Stimulated activated CD8-positive, alpha-beta memory T cell treated with anti-CD3 and anti-CD28 coated beads, Interleukin-2, amount 100 ng/mL, for 48 hours (primary cell): Measurements from ENCODE around the gene CRIP2.

ENCODE experiments used
- DNase-seq, 2 donors: peaks; one replicate each; pipeline ENCODE4 v3.0.0-alpha.2; 2020; ENCODE audit warnings: low read depth in 2 of 2

CRIP2 gene

DNA sequence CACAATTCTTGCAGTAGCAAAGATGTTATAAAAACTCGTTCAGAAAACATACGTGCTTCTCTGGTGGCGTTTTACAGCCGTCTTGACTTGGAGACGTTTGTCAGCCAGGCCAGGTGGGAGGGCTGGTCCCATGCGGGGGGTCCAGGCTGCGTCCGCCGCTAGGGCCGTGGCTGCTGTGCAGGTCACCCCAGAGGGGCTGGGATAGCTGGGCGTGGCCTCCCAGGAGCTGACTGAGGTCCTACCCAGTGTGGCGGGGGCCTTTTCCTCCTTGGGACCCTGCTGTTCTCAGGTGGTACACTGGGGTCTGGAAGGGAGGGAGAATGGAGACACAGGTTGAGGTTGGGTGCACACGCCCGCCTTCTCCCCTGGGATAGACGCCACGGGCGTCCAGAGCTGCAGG is 29.8 kb upstream of the CRIP2 start:
- no peak for DNase-seq

DNA sequence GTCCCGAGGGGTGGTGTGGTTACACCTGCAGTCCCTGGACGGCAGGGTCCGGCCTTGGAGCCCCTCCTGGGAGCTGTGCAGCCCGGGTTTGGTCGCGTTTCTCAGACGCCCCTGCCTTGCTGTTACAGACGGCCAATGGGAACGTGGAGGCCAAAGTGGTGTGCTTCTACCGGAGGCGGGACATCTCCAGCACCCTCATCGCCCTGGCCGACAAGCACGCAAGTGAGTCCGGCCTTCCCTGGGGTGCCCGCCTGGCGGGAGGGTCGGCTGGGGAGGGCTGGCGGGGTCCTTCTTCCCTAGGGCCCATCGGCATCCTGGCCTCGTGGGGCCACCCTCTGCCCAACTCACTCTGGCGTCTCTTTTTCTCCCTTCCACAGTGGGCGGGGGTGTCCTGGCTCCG is 29.3 kb upstream of the CRIP2 start:
- no peak for DNase-seq

DNA sequence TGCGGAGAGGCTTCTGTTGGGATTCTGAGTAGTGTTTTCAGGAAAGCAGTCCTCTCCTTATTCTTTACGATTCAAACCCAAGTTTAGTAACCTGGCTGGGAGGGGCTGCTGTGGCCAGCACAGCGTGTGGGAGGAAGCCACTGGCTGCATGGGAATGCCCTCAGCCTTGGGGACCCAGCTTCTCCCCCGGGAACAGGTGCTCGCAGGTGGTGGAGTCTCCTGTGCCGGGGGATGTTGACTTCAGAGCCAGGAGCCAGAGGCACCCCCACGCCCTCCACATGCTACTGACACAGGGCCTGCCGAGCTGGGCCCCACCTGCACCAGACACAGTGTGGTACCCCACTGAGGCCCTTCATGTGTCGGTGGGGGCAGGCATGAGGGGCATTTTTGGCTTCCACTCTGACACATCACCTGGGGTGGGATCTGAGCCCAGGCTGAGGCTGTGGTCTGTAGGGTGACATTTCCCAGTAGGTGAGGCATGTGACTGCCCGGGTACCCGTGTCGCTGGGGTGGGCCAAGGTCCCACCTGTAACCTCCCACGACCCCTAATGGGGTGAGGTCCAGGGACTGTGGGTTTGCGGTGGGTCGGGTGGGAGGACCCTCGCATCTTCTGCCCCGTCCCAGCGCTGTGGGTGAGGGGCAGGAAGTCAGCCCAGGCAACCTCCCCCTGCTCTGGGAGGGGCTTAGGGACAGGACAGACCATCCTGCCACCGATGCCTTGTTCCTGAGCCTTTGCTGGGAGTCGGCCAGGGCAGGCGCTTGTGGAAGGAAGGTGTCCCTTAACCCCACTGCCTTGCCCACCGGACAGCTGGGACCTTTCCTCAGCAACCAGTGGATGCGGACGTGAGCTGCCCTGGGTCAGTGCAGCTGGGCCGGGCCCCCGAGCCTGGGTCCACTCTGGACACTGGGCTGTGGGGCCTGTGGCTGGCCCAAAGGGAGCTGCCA is 28.4 kb upstream of the CRIP2 start:
- no peak for DNase-seq

DNA sequence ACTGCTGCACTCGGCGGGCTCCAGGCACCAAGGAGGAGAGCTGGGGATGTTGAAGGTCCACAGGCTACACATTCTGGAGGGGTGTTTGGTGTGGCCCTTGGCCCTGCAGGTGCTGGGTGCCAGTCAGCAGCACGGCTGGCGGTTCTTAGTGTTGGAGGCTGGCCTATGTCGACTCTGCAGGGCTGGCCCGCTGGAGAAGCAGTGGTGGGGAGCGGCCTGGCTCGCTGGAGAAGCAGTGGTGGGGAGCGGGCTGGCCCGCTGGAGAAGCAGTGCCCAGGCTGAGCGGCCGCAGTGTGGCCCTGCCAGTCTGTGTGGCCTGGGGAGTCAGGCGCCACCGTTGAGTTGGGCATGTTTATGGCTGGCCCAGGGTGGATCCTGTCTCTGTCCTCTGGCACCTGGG is 27.6 kb upstream of the CRIP2 start:
- DNase-seq: no peak

DNA sequence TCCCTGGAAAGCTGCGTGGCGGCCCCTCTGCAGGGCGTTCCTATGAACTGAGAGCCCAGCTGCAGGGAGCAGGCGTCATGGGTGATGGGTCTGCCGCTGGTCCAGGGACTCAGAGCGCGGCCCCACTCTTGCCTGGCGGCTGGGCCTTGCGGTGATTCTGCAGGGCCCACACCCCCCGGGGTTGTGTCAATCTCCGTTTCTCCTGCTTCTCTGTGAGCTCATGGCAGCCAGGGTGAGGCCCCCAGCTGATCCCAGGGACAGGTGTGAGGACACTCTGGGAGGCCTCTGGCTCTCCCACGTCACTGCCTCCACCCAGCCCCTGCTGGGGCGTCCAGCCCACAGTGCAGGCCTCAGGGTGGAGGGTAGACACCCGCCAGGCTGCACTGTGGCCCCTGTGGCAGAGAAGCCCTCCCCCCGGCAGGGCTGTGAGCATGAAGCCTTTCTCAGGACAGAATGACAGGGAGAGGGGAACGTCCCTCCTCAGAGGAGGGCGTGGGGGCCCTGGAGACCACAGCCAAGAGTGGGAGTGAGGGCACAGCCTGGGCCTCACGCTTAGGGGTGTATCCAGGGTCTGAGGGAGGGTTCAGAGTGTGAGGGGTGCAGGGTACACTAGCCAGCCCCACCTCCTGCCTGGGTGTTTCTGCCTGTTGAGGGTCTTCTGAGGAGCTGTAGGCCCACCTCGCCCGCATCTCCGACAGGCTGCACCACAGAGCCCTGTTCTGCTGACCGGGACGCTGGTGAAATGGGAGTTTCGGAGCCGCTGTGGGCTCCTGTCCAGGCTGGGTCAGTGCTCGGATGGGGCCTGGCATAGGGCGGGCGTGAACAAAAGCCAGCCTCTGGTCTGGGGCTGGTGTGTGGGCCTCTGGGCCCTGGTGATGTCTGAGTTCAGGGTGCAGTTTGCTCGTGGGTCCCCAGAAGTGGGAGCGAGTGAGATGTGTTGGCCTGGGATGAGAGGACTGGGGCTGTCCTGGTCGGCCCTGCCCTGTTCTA is 26.7 kb upstream of the CRIP2 start:
- DNase-seq: no peak

DNA sequence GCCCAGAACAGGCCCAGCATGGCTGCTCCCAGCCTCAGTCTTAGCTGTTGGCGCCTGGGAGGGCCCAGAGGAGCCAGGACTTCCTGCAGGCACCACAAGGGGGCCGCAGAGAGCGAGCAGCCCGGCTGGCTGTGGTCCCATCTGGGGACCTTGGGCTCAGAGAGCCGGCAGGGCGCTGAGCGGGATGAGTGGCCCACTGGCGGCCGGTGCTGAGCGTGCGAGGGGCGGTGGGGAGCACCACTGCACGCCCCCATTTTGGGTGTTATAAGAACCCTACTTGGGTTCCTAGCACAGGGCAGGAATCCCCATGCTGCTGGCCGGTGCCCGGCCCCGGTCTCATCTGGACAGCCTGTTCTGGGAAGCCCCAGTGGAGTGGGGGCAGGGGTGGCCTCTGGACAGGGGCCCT is 25.9 kb upstream of the CRIP2 start:
- DNase-seq: peak; percentile 47 to 58

DNA sequence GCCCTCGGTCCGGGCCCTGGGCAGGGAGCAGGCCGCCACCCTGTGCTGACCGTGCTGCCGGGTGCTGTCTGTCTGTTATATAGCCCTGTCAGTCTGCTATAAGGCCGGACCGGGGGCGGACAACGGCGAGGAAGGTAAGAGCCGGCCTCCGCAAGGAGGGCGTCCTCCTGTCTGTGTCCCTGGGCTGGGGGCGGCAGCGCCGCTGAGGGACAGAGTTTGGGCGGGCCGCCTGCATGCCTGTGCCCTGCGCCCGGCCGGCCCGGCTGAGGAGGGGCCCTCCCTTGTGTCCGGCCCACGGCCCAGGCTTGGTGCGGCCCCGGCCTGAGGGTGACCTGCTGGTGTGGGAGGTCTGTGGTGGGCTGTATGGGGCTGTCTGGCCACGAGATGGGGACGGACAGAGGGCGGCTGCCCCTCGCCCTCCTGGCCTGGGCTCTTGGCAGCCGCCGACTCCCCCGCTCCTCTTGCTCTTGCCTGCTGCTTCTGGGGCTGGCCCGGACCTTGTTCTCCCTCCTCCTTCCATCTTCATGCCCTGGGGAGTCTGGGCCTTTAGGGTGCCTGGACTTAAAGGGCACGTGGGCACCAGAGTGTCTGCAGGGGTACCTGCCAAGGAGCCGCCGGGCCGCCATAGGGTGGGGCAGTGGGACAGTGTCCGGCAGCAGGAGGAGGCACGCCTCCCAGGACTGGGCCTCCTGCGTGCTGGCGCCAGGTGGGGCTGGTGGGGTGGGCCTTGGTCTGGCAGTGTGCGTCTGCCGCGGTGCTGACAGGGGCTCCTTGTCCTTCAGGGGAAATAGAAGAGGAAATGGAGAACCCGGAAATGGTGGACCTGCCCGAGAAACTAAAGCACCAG is 25.1 kb upstream of the CRIP2 start:
- no peak for DNase-seq

DNA sequence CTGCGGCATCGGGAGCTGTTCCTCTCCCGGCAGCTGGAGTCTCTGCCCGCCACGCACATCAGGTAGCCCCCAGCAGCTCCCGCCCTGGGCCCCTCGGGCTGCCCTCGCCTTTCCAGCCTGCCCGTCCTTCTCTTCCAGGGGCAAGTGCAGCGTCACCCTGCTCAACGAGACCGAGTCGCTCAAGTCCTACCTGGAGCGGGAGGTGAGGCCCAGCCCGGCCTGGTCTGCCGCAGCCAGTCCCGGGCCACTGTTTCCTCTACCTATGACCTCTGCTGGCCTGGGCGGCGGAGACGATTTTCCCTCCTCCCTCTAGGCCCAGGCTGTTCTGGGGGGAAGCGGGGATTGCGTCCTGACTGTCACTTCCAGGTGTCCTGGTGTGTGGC is 24.5 kb upstream of the CRIP2 start:
- DNase-seq: no peak

DNA sequence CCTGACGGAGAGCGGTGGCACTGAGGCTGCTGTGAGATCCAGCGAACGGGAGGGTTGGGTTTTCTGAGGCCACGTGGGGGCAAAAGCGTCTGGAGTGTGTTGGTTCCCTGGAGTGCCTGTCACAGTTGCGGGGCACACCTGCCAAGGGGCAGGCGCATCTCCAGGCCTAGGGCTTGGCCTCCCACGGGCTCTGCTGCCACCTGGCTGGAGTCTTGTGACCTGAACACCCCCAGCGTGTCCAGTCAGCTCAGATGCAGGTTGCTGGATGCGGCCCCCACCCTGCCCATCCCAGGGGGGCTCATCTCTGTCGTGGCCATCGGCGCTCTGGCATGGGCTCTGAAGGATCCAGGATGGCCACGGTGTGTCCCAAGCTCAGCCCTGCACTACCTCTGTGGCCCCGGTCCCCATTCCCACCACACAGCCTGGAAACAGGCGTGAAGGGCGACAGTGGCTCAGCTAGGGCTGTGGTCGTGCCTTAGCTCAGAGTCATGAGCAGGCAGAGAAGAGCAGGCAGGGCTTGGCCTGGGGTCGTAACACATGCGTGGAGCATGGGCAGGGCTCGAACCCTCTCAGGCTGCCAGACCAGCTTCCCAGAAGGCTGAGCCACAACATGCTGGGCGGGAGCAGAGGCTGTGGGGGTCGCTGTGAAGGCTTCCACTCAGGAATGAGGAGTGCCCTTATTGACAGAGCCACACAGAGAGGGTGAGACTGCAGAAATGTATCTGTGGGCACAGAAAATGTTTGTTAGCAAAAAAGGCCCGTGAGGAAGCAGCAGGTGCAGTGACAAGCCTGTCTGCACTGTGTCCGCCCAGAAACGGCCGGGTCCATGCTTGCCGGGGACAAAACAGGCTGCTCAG is 23.5 kb upstream of the CRIP2 start:
- no peak for DNase-seq

DNA sequence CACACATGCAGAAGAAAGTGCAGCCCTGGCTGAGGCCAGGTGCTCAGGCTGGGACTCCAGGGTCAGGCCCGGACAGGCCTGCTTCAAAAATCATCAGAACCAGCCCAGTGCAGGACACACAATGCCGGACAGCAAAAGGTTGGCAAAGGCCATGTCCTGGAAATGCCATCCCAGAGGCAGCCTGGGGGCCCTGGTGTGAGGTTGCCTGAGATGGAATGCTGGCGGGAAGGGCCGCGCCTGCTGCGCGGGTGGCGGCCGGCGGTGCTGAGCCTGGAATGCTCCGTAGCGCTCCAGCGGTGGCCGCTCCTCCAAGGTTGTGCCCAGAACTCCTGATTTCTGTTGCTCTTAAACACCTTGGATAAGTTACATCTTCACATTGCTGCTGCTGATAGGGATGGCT is 21.7 kb upstream of the CRIP2 start:
- no peak for DNase-seq

DNA sequence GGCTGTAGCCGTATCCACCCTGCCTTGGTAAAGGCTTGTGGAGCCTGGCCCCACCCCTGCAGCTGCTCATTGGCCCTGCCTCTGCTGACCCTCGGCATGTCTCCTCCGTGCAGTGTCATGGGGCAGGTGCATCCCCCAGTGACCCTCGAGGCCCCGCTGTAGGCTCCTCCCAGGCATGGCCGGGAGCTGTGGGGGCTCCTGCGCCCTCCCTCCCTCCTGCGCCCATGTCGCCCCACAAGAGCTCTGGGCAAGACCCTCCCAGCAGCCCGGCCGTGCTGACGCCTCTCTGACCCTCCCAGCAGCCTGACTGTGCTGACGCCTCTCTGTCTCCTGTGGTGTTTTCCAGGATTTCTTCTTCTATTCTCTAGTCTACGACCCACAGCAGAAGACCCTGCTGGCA is 20.8 kb upstream of the CRIP2 start:
- no peak for DNase-seq

DNA sequence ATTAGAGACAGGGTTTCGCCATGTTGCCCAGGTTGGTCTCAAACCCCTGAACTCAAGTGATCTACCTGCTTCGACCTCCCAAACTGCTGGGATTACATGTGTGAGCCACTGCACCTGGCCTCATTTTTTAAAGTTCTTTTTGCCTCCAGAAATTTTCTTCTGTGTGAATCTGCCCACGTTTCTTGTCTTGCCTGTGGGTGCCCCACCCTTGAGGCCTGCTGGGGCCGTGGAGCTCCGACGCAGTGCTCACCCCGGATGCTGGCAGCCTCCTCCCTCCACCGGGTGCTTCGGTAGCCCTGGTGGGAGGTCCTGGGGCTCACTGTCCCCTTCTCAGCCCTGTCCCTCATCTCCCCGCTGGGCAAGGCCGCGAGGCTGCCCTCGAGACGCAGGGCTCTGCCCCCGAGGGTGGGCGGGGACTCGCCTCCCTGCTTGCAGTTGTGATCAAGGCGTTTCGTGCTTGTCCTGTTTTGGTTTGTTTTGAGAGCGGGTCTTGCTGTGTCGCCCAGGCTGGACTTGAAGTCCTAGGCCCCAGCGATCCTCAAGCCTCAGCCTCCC is 19.5 kb upstream of the CRIP2 start:
- DNase-seq: no peak

DNA sequence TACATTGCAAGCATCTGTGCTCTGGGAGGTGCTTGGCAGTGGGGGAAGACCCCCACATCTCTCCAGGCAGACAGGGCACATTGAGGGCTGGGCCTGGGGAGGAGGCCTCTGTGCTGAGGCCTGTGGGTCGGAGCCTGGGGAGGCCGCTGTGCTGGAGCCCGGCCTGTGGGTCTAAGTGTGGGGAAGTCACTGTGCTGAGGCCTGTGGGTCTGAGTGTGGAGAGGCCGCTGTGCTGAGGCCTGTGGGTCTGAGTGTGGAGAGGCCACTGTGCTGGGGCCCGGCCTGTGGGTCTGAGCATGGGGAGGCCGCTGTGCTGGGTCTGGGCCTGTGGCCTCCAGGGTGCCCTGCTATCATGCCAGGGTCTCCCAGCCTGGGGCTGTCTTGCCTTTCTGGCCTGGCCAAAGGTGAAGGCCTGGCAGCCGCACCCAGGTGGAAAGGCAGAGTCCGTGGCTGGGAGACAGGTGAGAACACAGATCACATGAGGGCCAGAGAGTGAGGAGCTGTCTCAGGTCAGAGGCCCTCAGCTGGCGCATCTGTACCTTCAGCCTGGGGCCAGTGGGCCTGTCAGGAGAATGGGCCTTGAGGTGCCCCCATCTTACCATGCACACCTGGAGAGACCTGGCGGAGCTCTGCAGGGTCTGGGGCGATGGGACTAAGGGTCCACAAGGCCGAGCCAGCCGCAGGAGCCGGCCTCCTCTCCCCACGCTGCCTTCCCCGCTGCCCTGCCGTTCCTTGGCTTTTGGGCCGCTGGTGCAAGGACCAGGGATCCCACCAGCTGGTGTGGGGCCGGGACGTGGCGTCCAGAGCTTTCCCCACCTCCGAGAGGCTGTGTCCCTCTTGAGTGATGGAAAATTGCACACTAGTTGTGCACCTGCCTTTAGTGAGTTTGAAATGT is 18.6 kb upstream of the CRIP2 start:
- DNase-seq: no peak

DNA sequence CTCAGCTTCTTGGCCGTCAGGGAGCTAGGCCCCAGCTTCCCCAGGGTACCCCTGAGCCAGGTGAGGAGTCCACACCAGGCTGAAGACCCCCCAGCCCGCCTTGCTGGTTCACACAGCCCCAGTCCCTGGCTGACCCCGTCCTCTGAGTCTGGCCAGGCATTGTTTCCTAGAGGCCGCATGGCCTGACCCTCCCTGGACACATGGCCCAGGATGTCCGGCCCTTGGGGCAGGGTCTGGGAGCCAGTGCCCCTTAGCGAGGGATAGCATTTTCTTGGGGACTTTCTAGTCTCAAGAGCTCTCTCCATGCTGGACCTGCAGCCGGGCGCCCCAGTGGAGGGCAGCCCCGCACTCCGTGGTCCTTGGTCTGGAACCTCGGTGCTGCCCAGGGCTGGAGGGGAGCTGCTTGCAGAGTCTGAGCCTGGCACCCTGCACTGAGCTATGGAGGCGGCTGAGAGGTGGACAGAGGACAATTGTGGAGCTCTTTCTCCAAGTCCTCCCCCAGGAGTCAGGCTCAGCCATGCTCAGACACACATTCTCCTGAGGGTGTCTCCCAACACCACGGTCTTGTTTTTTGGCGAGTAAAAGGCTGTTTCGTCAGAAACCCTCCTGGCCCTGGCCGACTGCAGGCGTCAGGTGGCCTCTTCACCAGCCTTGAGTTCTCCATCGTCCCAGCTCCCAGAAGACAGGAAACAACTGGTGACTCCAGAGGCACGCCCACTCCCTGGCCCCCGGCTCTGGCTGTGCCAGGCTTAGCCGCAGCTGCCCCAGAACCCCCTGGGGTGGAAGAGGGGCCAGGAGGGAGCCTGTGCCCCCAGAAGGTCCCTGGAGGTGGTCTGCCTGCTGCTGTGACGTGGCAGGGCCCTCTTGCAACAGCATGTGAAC is 17.6 kb upstream of the CRIP2 start:
- no peak for DNase-seq

DNA sequence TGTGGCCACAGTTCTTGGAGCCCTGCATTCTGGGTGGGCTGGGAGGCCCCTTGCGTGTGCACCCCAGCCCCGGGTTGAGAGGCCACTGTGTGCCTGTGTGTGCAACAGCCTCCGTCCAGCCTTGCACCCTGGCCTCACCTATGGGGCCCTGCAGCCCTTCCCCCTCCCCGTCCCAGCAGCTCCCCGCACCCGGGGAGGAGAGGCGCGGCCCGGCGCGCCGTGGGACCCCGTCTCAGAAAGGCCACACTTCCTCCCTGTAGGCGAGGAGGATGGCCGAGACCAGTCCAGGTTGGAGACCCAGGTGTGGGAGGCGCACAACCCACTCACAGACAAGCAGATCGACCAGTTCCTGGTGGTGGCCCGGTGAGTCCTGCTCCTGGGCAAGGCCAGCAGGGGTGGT is 16.6 kb upstream of the CRIP2 start:
- DNase-seq: no peak

DNA sequence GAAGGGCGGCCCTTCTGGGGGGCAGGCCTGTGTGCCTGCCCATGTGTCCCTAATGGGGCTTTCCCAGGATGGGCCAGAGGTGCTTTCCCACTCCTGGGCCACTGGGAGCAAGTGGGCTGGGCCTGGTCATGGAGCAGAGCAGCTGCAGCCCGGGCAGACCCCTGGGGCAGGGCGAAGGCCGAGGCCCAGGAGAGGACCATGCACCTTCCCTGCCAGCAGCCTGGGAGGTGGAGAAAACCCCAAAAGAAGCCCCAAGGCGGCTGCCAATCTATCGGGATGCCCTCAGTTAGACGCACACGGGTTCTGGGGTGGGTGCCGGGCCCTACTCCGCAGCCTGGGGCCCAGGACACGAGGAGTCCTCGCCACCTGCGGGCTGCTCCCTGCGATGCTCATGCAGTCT is 16.1 kb upstream of the CRIP2 start:
- no peak for DNase-seq

DNA sequence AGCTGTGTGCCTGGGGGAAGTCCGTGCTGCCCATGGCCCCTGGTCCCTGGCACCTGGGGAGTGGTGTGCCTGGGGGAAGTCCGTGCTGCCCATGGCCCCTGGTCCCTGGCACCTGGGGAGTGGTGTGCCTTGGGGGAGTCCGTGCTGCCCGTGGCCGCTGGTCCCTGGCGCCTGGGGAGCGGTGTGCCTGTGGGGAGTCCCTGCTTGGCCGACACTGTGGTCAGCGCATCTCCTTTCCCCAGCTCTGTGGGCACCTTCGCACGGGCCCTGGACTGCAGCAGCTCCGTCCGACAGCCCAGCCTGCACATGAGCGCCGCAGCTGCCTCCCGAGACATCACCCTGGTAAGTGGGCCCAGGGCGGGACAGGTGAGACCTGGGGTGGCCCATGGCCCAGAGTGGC is 14.5 kb upstream of the CRIP2 start:
- no peak for DNase-seq

DNA sequence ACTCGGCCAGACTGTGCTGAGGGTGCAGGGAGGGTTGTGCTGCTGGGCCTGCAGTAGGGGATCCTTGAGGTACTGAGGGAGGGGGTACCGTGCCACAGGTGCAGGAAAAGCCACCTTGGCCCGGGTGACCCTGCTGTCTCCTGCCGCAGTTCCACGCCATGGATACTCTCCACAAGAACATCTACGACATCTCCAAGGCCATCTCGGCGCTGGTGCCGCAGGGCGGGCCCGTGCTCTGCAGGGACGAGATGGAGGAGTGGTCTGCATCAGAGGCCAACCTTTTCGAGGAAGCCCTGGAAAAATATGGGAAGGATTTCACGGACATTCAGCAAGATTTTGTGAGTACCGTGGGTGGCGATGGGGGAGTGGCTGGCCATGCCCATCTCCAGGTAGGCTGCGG is 14.0 kb upstream of the CRIP2 start:
- DNase-seq: no peak
